Measurements from ENCODE around the gene TRMT1.

The TRMT1 gene

GRCh38 chr19:13139633-13140311, 23.2 kb upstream of the TRMT1 start:
- Histone ChIP-seq H3K27ac (no peak overlapping the region), H3K9me3 (ENCODE audit: severe bottlenecking) (no peaks in the 10 kb centered on the region)
- TF ChIP-seq CTCF (IDR thresholded peaks at IDR 0.05; ENCODE audit: low read depth, low read length), result no peak

GRCh38 chr19:13138916-13139198, 22.3 kb upstream of the TRMT1 start:
- no peak for DNase-seq
- no peak overlapping the region for H3K27ac ChIP-seq
- TF ChIP-seq CTCF (IDR thresholded peaks at IDR 0.05; ENCODE audit: low read depth, low read length), result no peak
- no peak overlapping the region for H3K4me3 ChIP-seq (ENCODE audit: low read depth, low read length)
- peaks cover 52% of the 10 kb centered on the region for H3K36me3 ChIP-seq
- no peaks in the 10 kb centered on the region for H3K9me3 ChIP-seq (ENCODE audit: severe bottlenecking)
- H3K27me3 ChIP-seq (ENCODE audit: insufficient read depth, low read depth, severe bottlenecking), result no peaks in the 10 kb centered on the region

More at GRCh38 chr19:13139633-13140311, 23.2 kb upstream of the TRMT1 start:
- Histone ChIP-seq H3K36me3 (peaks cover 55% of the 10 kb centered on the region), H3K4me3 (ENCODE audit: low read depth, low read length) (no peak overlapping the region), H3K27me3 (ENCODE audit: insufficient read depth, low read depth, severe bottlenecking) (no peaks in the 10 kb centered on the region)
- DNase-seq, result no peak

- Histone ChIP-seq H3K36me3 (peaks cover 56% of the 10 kb centered on the region), H3K27ac (no peak overlapping the region), H3K27me3 (ENCODE audit: insufficient read depth, low read depth, severe bottlenecking) (no peaks in the 10 kb centered on the region), H3K9me3 (ENCODE audit: severe bottlenecking) (no peaks in the 10 kb centered on the region), H3K4me3 (ENCODE audit: low read depth, low read length) (no peak overlapping the region)
- no peak for TF ChIP-seq CTCF (IDR thresholded peaks at IDR 0.05; ENCODE audit: low read depth, low read length)
- no peak for DNase-seq
Measured at GRCh38 chr19:13138171-13138915, 21.8 kb upstream of the TRMT1 start.

- no peak overlapping the region for H3K27ac ChIP-seq
- TF ChIP-seq CTCF (IDR thresholded peaks at IDR 0.05; ENCODE audit: low read depth, low read length), result no peak
- H3K9me3 ChIP-seq (ENCODE audit: severe bottlenecking), result no peaks in the 10 kb centered on the region
- no peak for DNase-seq
- H3K36me3 ChIP-seq, result peaks cover 49% of the 10 kb centered on the region
- no peaks in the 10 kb centered on the region for H3K27me3 ChIP-seq (ENCODE audit: insufficient read depth, low read depth, severe bottlenecking)
- no peak overlapping the region for H3K4me3 ChIP-seq (ENCODE audit: low read depth, low read length)
Measured at GRCh38 chr19:13137290-13137794, 20.8 kb upstream of the TRMT1 start.

GRCh38 chr19:13135068-13136062, 18.8 kb upstream of the TRMT1 start:
- Histone ChIP-seq H3K9me3 (ENCODE audit: severe bottlenecking) (no peaks in the 10 kb centered on the region), H3K27ac (no peak overlapping the region), H3K36me3 (peaks cover 55% of the 10 kb centered on the region), H3K4me3 (ENCODE audit: low read depth, low read length) (no peak overlapping the region), H3K27me3 (ENCODE audit: insufficient read depth, low read depth, severe bottlenecking) (no peaks in the 10 kb centered on the region)
- no peak for DNase-seq
- no peak for TF ChIP-seq CTCF (IDR thresholded peaks at IDR 0.05; ENCODE audit: low read depth, low read length)
